ENCODE measurements around the gene MAGI2. TPM values are rescaled to one million over a fixed set of nuclear protein-coding genes. Genes with fewer than 3 reads are reported as not detected.

MAGI2 gene
- total and polyA plus RNA-seq, 2 of the 13 experiments (the other 11 are each of a cell fraction or from before 2014, with no cell fraction given): 1.5 to 3.8 TPM

GRCh38 chr7:79304711-79305110 is 148.8 kb downstream of the MAGI2 start:
- Histone ChIP-seq H4K20me1 (ENCODE audit: insufficient read depth, low read length) (no peaks in the 10 kb centered on the region), H3K79me2 (ENCODE audit: insufficient read depth, low read length) (no peaks in the 10 kb centered on the region), H2AFZ (ENCODE audit: low read length) (no peak overlapping the region), H3K4me2 (ENCODE audit: low read depth, low read length) (no peak overlapping the region), H3K4me3 (replicated peaks in 1 of 3; ENCODE audit: insufficient read depth in 1 of 3, low read depth in 2 of 3, low read length in 3 of 3) (no peak overlapping the region), H3K9ac (ENCODE audit: insufficient read depth, low read depth, low read length) (no peak overlapping the region), H3K4me1 (ENCODE audit: insufficient read depth, low read length) (peaks cover 17% of the 10 kb centered on the region), H3K36me3 (replicated peaks in 1 of 2; ENCODE audit: control insufficient read depth in 1 of 2, insufficient read depth in 2 of 2, low read length in 2 of 2) (no peaks in the 10 kb centered on the region), H3K9me3 (ENCODE audit: low read length) (no peaks in the 10 kb centered on the region), H3K27me3 (ENCODE audit: control insufficient read depth in 1 of 2, insufficient read depth in 2 of 2, low read length in 2 of 2) (no peaks in the 10 kb centered on the region), H3K27ac (ENCODE audit: extremely low read length, insufficient read depth, low read length) (no peak overlapping the region)
- DNase-seq (ENCODE audit: low spot score) (no peak), FAIRE-seq (no peak), ATAC-seq (no peak)
- WGBS (ENCODE audit: low lambda C conversion rate): 89% methylated on average over 2 of the region's 2 CpGs
- in situ Hi-C loops (cut with HindIII; ENCODE audit: extremely low pct_ligation_motif_present, low pct_unique_long_range_greater_than_20kb): loop anchor here (25.0 kb wide), 1 partner anchor 708 kb away; no protein-coding TSS in a partner anchor
- TF ChIP-seq HMG20A (CRISPR knock-in tag; IDR thresholded peaks at IDR 0.05; ENCODE audit: borderline replicate concordance) (no peak), HNRNPL (IDR thresholded peaks at IDR 0.05; ENCODE audit: low read depth, low read length) (no peak), ZNF879 (CRISPR knock-in tag; IDR thresholded peaks at IDR 0.05) (no peak), ZXDC (CRISPR knock-in tag; IDR thresholded peaks at IDR 0.05) (no peak)
- intact Hi-C loops (cut with micrococcal nuclease; ENCODE audit: unreplicated experiment): no loop called here
- CTCF ChIA-PET (ENCODE audit: low intra/inter-chr PET ratio, low total read pairs): no interaction called here
- POLR2A ChIA-PET: no interaction called here
- no TSS peak for BruUV-seq (replicated peaks)

GRCh38 chr7:79302293-79302692 is 151.2 kb downstream of the MAGI2 start:
- WGBS (ENCODE audit: low lambda C conversion rate): 86% methylated on average over 1 of the region's 1 CpG
- ChIA-PET POLR2A (no interaction called here), CTCF (ENCODE audit: low intra/inter-chr PET ratio, low total read pairs) (no interaction called here)
- H3K9me3 ChIP-seq (ENCODE audit: low read length): no peaks in the 10 kb centered on the region
- TF ChIP-seq PTBP1 (IDR thresholded peaks at IDR 0.05; ENCODE audit: low read depth, low read length, poor library complexity, severe bottlenecking): no peak
- in situ Hi-C loops (cut with HindIII; ENCODE audit: extremely low pct_ligation_motif_present, low pct_unique_long_range_greater_than_20kb) (loop anchor here (25.0 kb wide), 1 partner anchor 710 kb away; no protein-coding TSS in a partner anchor), intact Hi-C loops (cut with micrococcal nuclease; ENCODE audit: unreplicated experiment) (no loop called here)
- peaks cover 12% of the 10 kb centered on the region for H3K4me1 ChIP-seq (ENCODE audit: insufficient read depth, low read length)
- no peak overlapping the region for H3K4me2 ChIP-seq (ENCODE audit: low read depth, low read length)
- H3K27me3 ChIP-seq (ENCODE audit: control insufficient read depth in 1 of 2, insufficient read depth in 2 of 2, low read length in 2 of 2): no peaks in the 10 kb centered on the region
- DNase-seq (ENCODE audit: low spot score): no peak
- no peak for FAIRE-seq
- H3K4me3 ChIP-seq (replicated peaks in 1 of 3; ENCODE audit: insufficient read depth in 1 of 3, low read depth in 2 of 3, low read length in 3 of 3): no peak overlapping the region
- no peak overlapping the region for H2AFZ ChIP-seq (ENCODE audit: low read length)
- no peak for ATAC-seq
- no peaks in the 10 kb centered on the region for H3K79me2 ChIP-seq (ENCODE audit: insufficient read depth, low read length)
- H4K20me1 ChIP-seq (ENCODE audit: insufficient read depth, low read length): no peaks in the 10 kb centered on the region
- no TSS peak for BruUV-seq (replicated peaks)
- H3K36me3 ChIP-seq (replicated peaks in 1 of 2; ENCODE audit: control insufficient read depth in 1 of 2, insufficient read depth in 2 of 2, low read length in 2 of 2): no peaks in the 10 kb centered on the region
- no peak overlapping the region for H3K27ac ChIP-seq (ENCODE audit: extremely low read length, insufficient read depth, low read length)
- no peak overlapping the region for H3K9ac ChIP-seq (ENCODE audit: insufficient read depth, low read depth, low read length)
